Measurements from ENCODE around the gene RALY. TPM values are rescaled to one million over a fixed set of nuclear protein-coding genes. Genes with fewer than 3 reads are reported as not detected.

RALY gene
- total and polyA plus RNA-seq, 10 of the 15 experiments (the other 5 are each of a cell fraction or from before 2014, with no cell fraction given): 1.2 to 246 (median 137) TPM

GRCh38 chr20:34004790-34005457 lies 11.2 kb downstream of the RALY start:
- POLR2A ChIA-PET: interaction anchor here (0.9 to 1.3 kb wide), 2 partner anchors 12 to 23 kb away, joined by 4 to 10 read pairs; no protein-coding TSS in a partner anchor
- TF ChIP-seq CHD2 (IDR thresholded peaks at IDR 0.05; ENCODE audit: borderline replicate concordance, low read depth, low read length) (no peak), RFX5 (IDR thresholded peaks at IDR 0.05; ENCODE audit: low read depth, low read length) (no peak), STAT3 (IDR thresholded peaks at IDR 0.05; ENCODE audit: low read depth, low read length) (no peak), FOXK2 (IDR thresholded peaks at IDR 0.05) (0 out of 2 replicates have a peak, but pooled peaks have one; percentile 16)
- RAD21 ChIA-PET (ENCODE audit: unreplicated experiment): no interaction called here
- H3K4me1 ChIP-seq (ENCODE audit: control insufficient read depth, insufficient read depth, low read length): peaks cover 7% of the 10 kb centered on the region; the same call in 1 of the 2 replicates
- ATAC-seq (no peak), FAIRE-seq (no peak), DNase-seq (ENCODE audit: low read depth, low spot score) (no peak)
- peaks cover 87% of the 10 kb centered on the region for H3K79me2 ChIP-seq (ENCODE audit: control insufficient read depth, insufficient read depth, low read length)
- no peaks in the 10 kb centered on the region; a peak in 2 of 4 replicates for H3K36me3 ChIP-seq (ENCODE audit: control insufficient read depth in 2 of 2, insufficient read depth in 2 of 2, low read length in 1 of 2)
- in situ Hi-C loops (cut with MboI) (no loop called here), intact Hi-C loops (cut with micrococcal nuclease; ENCODE audit: unreplicated experiment) (no loop called here)
- 92% methylated on average over 11 of the region's 11 CpGs for WGBS (ENCODE audit: insufficient coverage, insufficient replicate concordance, low lambda C conversion rate, missing lambda C conversion rate)
- H3K9me3 ChIP-seq (replicated peaks; ENCODE audit: control insufficient read depth, insufficient read depth, low read length): no peaks in the 10 kb centered on the region; the same call in 2 of the 3 replicates
- SMC1A ChIA-PET (ENCODE audit: uncharacterized antibody, unreplicated experiment): interaction anchor here (1.2 to 1.3 kb wide), 2 partner anchors 10 to 12 kb away, joined by 3 to 4 read pairs; partner anchors contain the start of gene RALY
- CTCF ChIA-PET: interaction anchor here (1.4 kb wide), 1 partner anchor 17 kb away, joined by 7 read pairs; no protein-coding TSS in a partner anchor
- H4K20me1 ChIP-seq (ENCODE audit: control insufficient read depth, insufficient read depth): peaks cover 7% of the 10 kb centered on the region
- no peak overlapping the region for H3K27ac ChIP-seq (ENCODE audit: control insufficient read depth, insufficient read depth)
- no peak overlapping the region for H3K9ac ChIP-seq (ENCODE audit: control insufficient read depth, insufficient read depth, low read length)
- no peak overlapping the region for H3K4me2 ChIP-seq (ENCODE audit: control insufficient read depth, insufficient read depth)
- no peaks in the 10 kb centered on the region for H3K27me3 ChIP-seq (replicated peaks in 1 of 2; ENCODE audit: control insufficient read depth in 2 of 2, insufficient read depth in 2 of 2, low read length in 1 of 2)
- H2AFZ ChIP-seq (ENCODE audit: control insufficient read depth, low read depth, low read length): no peak overlapping the region
- no peak overlapping the region for H3K4me3 ChIP-seq
- no TSS peak for BruUV-seq (replicated peaks)

DNA sequence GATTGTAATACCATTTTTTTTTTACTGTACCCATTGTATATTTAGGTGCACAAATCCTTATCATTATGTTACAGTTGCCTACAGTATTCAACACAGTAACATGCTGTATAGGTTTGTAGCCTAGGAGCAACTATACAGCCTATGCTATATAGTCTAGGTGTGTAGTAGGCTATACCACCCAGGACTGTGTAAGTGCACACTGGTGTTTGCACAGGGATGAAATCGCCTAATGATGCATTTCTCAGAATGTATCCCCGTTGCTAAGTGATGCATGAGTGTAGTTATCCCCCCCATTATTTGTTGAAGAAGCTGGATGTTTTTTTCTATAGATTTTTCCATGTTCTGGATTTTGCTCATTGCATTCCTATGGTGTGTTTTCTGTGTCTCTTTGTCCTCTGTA lies 12.9 kb downstream of the RALY start:
- 100% methylated on average over 2 of the region's 2 CpGs for WGBS (ENCODE audit: insufficient coverage, insufficient replicate concordance, low lambda C conversion rate, missing lambda C conversion rate)
- Histone ChIP-seq H3K79me2 (ENCODE audit: control insufficient read depth, insufficient read depth, low read length) (peaks cover 88% of the 10 kb centered on the region), H3K4me1 (ENCODE audit: control insufficient read depth, insufficient read depth, low read length) (peaks cover 7% of the 10 kb centered on the region; the same call in 1 of the 2 replicates), H3K27ac (ENCODE audit: control insufficient read depth, insufficient read depth) (no peak overlapping the region), H3K9ac (ENCODE audit: control insufficient read depth, insufficient read depth, low read length) (no peak overlapping the region), H3K4me2 (ENCODE audit: control insufficient read depth, insufficient read depth) (no peak overlapping the region), H3K36me3 (ENCODE audit: control insufficient read depth in 2 of 2, insufficient read depth in 2 of 2, low read length in 1 of 2) (no peaks in the 10 kb centered on the region; a peak in 2 of 4 replicates), H4K20me1 (ENCODE audit: control insufficient read depth, insufficient read depth) (peaks cover 4% of the 10 kb centered on the region), H3K9me3 (replicated peaks; ENCODE audit: control insufficient read depth, insufficient read depth, low read length) (no peaks in the 10 kb centered on the region; the same call in 2 of the 3 replicates), H2AFZ (ENCODE audit: control insufficient read depth, low read depth, low read length) (no peak overlapping the region), H3K27me3 (replicated peaks in 1 of 2; ENCODE audit: control insufficient read depth in 2 of 2, insufficient read depth in 2 of 2, low read length in 1 of 2) (no peaks in the 10 kb centered on the region), H3K4me3 (no peak overlapping the region)
- no TSS peak for BruUV-seq (replicated peaks)
- RAD21 ChIA-PET (ENCODE audit: unreplicated experiment): interaction anchor here (0.6 kb wide), 1 partner anchor 263 kb away, joined by 3 read pairs; no protein-coding TSS in a partner anchor
- SMC1A ChIA-PET (ENCODE audit: uncharacterized antibody, unreplicated experiment): interaction anchor here (1.3 kb wide), 1 partner anchor 13 kb away, joined by 3 read pairs; the partner anchor contains the start of gene RALY
- ATAC-seq (no peak), DNase-seq (ENCODE audit: low read depth, low spot score) (no peak), FAIRE-seq (no peak)
- intact Hi-C loops (cut with micrococcal nuclease; ENCODE audit: unreplicated experiment): no loop called here
- in situ Hi-C loops (cut with MboI): no loop called here
- POLR2A ChIA-PET: no interaction called here
- CTCF ChIA-PET: interaction anchor here (0.5 kb wide), 1 partner anchor 62 kb away, joined by 3 read pairs; no protein-coding TSS in a partner anchor
- TF ChIP-seq GABPA (IDR thresholded peaks at IDR 0.05; ENCODE audit: low read depth) (no peak), CHD2 (IDR thresholded peaks at IDR 0.05; ENCODE audit: borderline replicate concordance, low read depth, low read length) (no peak), CUX1 (IDR thresholded peaks at IDR 0.05; ENCODE audit: insufficient replicate concordance, low read depth, low read length) (no peak), MXI1 (IDR thresholded peaks at IDR 0.05; ENCODE audit: low read depth, low read length) (no peak)
- TF ChIP-seq, protein P1, sequence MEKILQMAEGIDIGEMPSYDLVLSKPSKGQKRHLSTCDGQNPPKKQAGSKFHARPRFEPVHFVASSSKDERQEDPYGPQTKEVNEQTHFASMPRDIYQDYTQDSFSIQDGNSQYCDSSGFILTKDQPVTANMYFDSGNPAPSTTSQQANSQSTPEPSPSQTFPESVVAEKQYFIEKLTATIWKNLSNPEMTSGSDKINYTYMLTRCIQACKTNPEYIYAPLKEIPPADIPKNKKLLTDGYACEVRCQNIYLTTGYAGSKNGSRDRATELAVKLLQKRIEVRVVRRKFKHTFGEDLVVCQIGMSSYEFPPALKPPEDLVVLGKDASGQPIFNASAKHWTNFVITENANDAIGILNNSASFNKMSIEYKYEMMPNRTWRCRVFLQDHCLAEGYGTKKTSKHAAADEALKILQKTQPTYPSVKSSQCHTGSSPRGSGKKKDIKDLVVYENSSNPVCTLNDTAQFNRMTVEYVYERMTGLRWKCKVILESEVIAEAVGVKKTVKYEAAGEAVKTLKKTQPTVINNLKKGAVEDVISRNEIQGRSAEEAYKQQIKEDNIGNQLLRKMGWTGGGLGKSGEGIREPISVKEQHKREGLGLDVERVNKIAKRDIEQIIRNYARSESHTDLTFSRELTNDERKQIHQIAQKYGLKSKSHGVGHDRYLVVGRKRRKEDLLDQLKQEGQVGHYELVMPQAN (conservative IDR thresholded peaks at IDR 0.05): no peak

Measured in GM12878 (cell line).